A673 (cell line): Measurements from ENCODE around the gene LCORL. TPM values are rescaled to one million over a fixed set of nuclear protein-coding genes. Genes with fewer than 3 reads are reported as not detected.

Experiments used
- BruUV-seq: library from RNA; stranded (reverse); fragments of 400-500 nt; replicated peaks from 2 replicates; lab custom pipeline; 2021; lab: Mats Ljungman, UMichigan
- CTCF ChIA-PET: fragments of 300-600 bp; sonication (Branson Sonifier 250); formaldehyde crosslinking; loops from one replicate; lab custom pipeline; 2022; ENCODE audit warnings: antibody characterized with exemption; lab: Charles Lee
- POLR2A ChIA-PET: fragments of 300-600 bp; sonication (Branson Sonifier 250); formaldehyde crosslinking; loops from one replicate; lab custom pipeline; 2022; ENCODE audit warnings: antibody characterized with exemption; ENCODE audit not compliant: low non-redundant PET; lab: Charles Lee
- DNase-seq: peaks from one replicate; pipeline ENCODE4 v3.0.0-alpha.2; 2015; ENCODE audit warnings: low spot score
- H3K27ac ChIP-seq: fragments of 200-600 bp; sonication (generic); 2 replicates; pipeline ENCODE4 v1.5.1; 2016; ENCODE audit warnings: mixed run types, low read depth, mild to moderate bottlenecking, mixed read lengths, antibody characterized with exemption, low read length; ENCODE audit not compliant: poor library complexity, severe bottlenecking
- H3K27me3 ChIP-seq: fragments of 200-600 bp; sonication (generic); replicated peaks from 2 replicates; pipeline ENCODE4 v1.6.1; 2017; ENCODE audit warnings: mixed run types, low read depth, mild to moderate bottlenecking, mixed read lengths, antibody characterized with exemption, low read length; ENCODE audit not compliant: insufficient read depth, poor library complexity
- H3K36me3 ChIP-seq: fragments of 200-600 bp; sonication (generic); 2 replicates; pipeline ENCODE4 v1.6.1; 2016; ENCODE audit warnings: mixed run types, mild to moderate bottlenecking, mixed read lengths, antibody characterized with exemption, low read length; ENCODE audit not compliant: insufficient read depth, poor library complexity, severe bottlenecking
- H3K4me1 ChIP-seq: fragments of 200-600 bp; sonication (generic); 2 replicates; pipeline ENCODE4 v1.6.1; 2017; ENCODE audit warnings: mixed run types, mild to moderate bottlenecking, mixed read lengths, antibody characterized with exemption, low read length; ENCODE audit not compliant: insufficient read depth, poor library complexity, severe bottlenecking
- H3K4me3 ChIP-seq: fragments of 200-600 bp; sonication (generic); 2 replicates; pipeline ENCODE4 v1.5.1; 2016; ENCODE audit warnings: low read depth, mixed run types, mild to moderate bottlenecking, mixed read lengths, low read length; ENCODE audit not compliant: poor library complexity, severe bottlenecking
- H3K9me3 ChIP-seq: fragments of 200-600 bp; sonication (generic); 2 replicates; pipeline ENCODE4 v1.6.1; 2016; ENCODE audit warnings: mixed run types, low read depth, mild to moderate bottlenecking, mixed read lengths, antibody characterized with exemption, low read length; ENCODE audit not compliant: poor library complexity, severe bottlenecking
- EZH2 ChIP-seq: fragments of 200-600 bp; sonication (generic); IDR thresholded peaks from 2 replicates; pipeline ENCODE4 v1.6.1; 2017; ENCODE audit warnings: borderline replicate concordance, low read depth, mild to moderate bottlenecking, mixed read lengths, antibody characterized with exemption, low read length; ENCODE audit not compliant: poor library complexity, severe bottlenecking
- intact Hi-C: fragments of 100-400 bp; cut with micrococcal nuclease; formaldehyde crosslinking; loops from one replicate; pipeline ENCODE4 v1.10.0; 2022; ENCODE audit not compliant: unreplicated experiment
- total RNA-seq: library from RNA; stranded (reverse); gene quantifications from 2 replicates; pipeline ENCODE4 v1.2.3, GENCODE V29; 2021
- TF ChIP-seq, protein P1 (sequence below): fragments of 300-800, 200-600 bp; sonication (generic); conservative IDR thresholded peaks from 2 replicates; pipeline ENCODE4 v1.5.1; 2017; ENCODE audit warnings: low read depth, mild to moderate bottlenecking, antibody characterized with exemption, low read length, moderate library complexity, mixed read lengths

Gene LCORL
- total RNA-seq, 1 experiment from 2014 or later, result 29.7 TPM

DNA sequence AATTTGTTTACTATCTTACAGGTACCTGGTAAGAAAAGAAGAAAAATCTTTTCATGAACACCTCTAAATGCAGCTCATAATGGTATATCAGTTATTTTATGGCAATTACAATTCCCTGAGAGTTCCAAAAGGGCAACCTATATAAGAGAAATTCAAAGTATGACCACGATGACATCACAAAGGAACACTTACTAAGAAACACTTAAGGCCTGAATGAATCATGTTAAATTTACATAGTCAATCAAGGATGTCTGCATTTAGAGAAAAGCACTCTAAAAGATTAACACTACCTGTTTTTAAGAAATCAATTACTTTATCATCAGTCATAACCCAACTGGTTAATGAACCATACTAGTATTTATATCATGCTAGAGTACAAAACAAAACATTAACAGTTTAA is 63.9 kb downstream of the LCORL start:
- no peaks in the 10 kb centered on the region for H3K27me3 ChIP-seq
- CTCF ChIA-PET, result no interaction called here
- no peaks in the 10 kb centered on the region for H3K4me1 ChIP-seq
- no peaks in the 10 kb centered on the region for H3K9me3 ChIP-seq
- H3K36me3 ChIP-seq, result peaks cover 4% of the 10 kb centered on the region
- no TSS peak for BruUV-seq
- DNase-seq, result no peak
- no peak overlapping the region for H3K27ac ChIP-seq
- H3K4me3 ChIP-seq, result no peak overlapping the region
- intact Hi-C loops, result no loop called here
- TF ChIP-seq, protein P1, sequence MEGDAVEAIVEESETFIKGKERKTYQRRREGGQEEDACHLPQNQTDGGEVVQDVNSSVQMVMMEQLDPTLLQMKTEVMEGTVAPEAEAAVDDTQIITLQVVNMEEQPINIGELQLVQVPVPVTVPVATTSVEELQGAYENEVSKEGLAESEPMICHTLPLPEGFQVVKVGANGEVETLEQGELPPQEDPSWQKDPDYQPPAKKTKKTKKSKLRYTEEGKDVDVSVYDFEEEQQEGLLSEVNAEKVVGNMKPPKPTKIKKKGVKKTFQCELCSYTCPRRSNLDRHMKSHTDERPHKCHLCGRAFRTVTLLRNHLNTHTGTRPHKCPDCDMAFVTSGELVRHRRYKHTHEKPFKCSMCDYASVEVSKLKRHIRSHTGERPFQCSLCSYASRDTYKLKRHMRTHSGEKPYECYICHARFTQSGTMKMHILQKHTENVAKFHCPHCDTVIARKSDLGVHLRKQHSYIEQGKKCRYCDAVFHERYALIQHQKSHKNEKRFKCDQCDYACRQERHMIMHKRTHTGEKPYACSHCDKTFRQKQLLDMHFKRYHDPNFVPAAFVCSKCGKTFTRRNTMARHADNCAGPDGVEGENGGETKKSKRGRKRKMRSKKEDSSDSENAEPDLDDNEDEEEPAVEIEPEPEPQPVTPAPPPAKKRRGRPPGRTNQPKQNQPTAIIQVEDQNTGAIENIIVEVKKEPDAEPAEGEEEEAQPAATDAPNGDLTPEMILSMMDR, result no peak
- no peak for TF ChIP-seq EZH2
- POLR2A ChIA-PET, result no interaction called here

DNA sequence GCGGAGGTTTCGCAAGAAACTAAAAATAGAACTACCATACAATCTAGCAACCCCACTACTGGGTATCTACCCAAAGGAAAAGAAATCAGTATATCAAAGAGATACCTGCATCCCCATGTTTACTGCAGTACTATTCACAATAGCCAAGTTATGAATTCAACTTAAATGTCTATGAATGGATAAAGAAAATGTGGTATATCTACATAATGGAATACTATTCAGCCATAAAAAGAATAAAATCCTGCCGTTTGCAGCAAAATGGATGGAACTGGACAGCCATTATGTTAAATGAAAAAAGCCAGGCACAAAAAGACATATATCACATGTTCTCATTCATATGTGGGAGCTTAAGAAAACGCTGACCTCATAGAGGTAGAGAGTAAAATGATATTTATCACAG is 65.3 kb downstream of the LCORL start:
- no peaks in the 10 kb centered on the region for H3K9me3 ChIP-seq
- H3K27me3 ChIP-seq, result no peaks in the 10 kb centered on the region
- peaks cover 4% of the 10 kb centered on the region for H3K36me3 ChIP-seq
- H3K4me1 ChIP-seq, result no peaks in the 10 kb centered on the region
- no peak overlapping the region for H3K4me3 ChIP-seq
- BruUV-seq, result no TSS peak
- POLR2A ChIA-PET, result no interaction called here
- DNase-seq, result no peak
- intact Hi-C loops, result no loop called here
- no peak for TF ChIP-seq EZH2
- TF ChIP-seq, protein P1, result no peak
- CTCF ChIA-PET, result no interaction called here
- H3K27ac ChIP-seq, result no peak overlapping the region

DNA sequence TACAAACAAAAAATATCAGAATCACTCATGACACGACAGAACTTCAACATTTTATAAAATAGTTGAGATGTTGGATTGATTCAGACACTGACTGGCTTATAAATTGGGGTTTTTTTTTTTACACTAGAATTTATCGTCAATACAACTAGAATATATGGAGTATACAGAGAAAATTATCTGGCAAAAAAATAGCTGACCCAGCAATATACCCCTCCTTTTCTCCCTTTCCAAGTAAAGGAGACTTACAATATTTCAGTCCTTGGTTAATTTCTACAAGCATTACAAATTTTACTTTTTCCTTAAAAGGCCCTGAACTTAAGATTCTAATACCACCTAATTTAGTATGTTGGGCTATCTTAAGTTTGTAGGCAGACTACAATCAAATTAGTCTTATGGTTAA is 76.3 kb downstream of the LCORL start:
- POLR2A ChIA-PET, result no interaction called here
- intact Hi-C loops, result loop anchor here (10.0 kb wide), 1 partner anchor 649 kb away; no protein-coding TSS in a partner anchor
- DNase-seq, result no peak
- Histone ChIP-seq H3K4me1 (peaks cover 26% of the 10 kb centered on the region), H3K4me3 (no peak overlapping the region), H3K27ac (no peak overlapping the region), H3K36me3 (no peaks in the 10 kb centered on the region), H3K27me3 (no peaks in the 10 kb centered on the region), H3K9me3 (no peaks in the 10 kb centered on the region)
- CTCF ChIA-PET, result no interaction called here
- no TSS peak for BruUV-seq
- TF ChIP-seq, protein P1, result no peak
- no peak for TF ChIP-seq EZH2
